K562 (cell line): ENCODE measurements around the gene ZNF124. TPM values are rescaled to one million over a fixed set of nuclear protein-coding genes. Genes with fewer than 3 reads are reported as not detected.
A peak's percentile ranks its signal among the peaks of the same experiment; 100 is the strongest.

ENCODE experiments used
- CXXC5 ChIP-seq: fragments of 250-450 bp; sonication (Bioruptor Pico); IDR thresholded peaks from 2 replicates; pipeline ENCODE4 v1.8.0; 2022; ENCODE audit warnings: inconsistent platforms, mild to moderate bottlenecking, moderate library complexity
- DNMT1 ChIP-seq: fragments of 450-650 bp; IDR thresholded peaks from 2 replicates; pipeline ENCODE4 v1.6.1; 2016; ENCODE audit warnings: antibody characterized with exemption, mild to moderate bottlenecking
- E2F8 ChIP-seq: fragments of 450-650 bp; IDR thresholded peaks from 2 replicates; pipeline ENCODE4 v1.7.1; 2018; ENCODE audit warnings: mild to moderate bottlenecking, low read depth; ENCODE audit not compliant: partially characterized antibody
- FOXM1 ChIP-seq, 2 experiments: fragments of 450-650 bp in 1 of 2; sonication (generic) in 1 of 2; formaldehyde crosslinking in 1 of 2; IDR thresholded peaks; 2 replicates each; pipeline versions ENCODE4 v1.6.1 to v1.9.0; 2017 to 2022; ENCODE audit warnings: low read depth in 2 of 2, mild to moderate bottlenecking in 2 of 2, missing genetic modification reagents in 1 of 2, moderate library complexity in 1 of 2
- GABPA ChIP-seq: fragments of 200-800 bp; sonication (Bioruptor generic); conservative IDR thresholded peaks from 2 replicates; pipeline ENCODE4 v1.6.1; 2016; ENCODE audit warnings: low read depth, missing genetic modification characterization, missing compliant biosample characterization
- GATA2 ChIP-seq: sonication (generic); formaldehyde crosslinking; IDR thresholded peaks from 2 replicates; pipeline ENCODE4 v1.4.0; 2020; ENCODE audit warnings: mild to moderate bottlenecking, missing genetic modification reagents
- GATAD2A ChIP-seq: fragments of 450-650 bp; IDR thresholded peaks from 2 replicates; pipeline ENCODE4 v1.6.1; 2017
- KLF10 ChIP-seq: fragments of 250-450 bp; sonication (Bioruptor Pico); IDR thresholded peaks from 2 replicates; pipeline ENCODE4 v1.6.1; 2021; ENCODE audit warnings: matching md5 sums
- L3MBTL2 ChIP-seq: fragments of 450-650 bp; IDR thresholded peaks from 2 replicates; pipeline ENCODE4 v1.6.1; 2016; ENCODE audit warnings: mild to moderate bottlenecking, moderate library complexity
- MTA3 ChIP-seq: fragments of 450-650 bp; formaldehyde crosslinking; IDR thresholded peaks from 2 replicates; pipeline ENCODE4 v1.6.1; 2017; ENCODE audit warnings: mild to moderate bottlenecking, borderline replicate concordance
- NFATC3 ChIP-seq: fragments of 450-650 bp; IDR thresholded peaks from 2 replicates; pipeline ENCODE4 v1.6.1; 2017; ENCODE audit warnings: mild to moderate bottlenecking
- NFRKB ChIP-seq: fragments of 450-650 bp; IDR thresholded peaks from 2 replicates; pipeline ENCODE4 v1.6.1; 2016; ENCODE audit warnings: low read depth
- SAFB2 ChIP-seq: fragments of 200-400 bp; formaldehyde crosslinking; IDR thresholded peaks from 2 replicates; pipeline ENCODE4 v1.6.1; 2018; ENCODE audit warnings: borderline replicate concordance, low read length, low read depth, moderate library complexity; ENCODE audit not compliant: severe bottlenecking
- TSHZ1 ChIP-seq: fragments of 250-450 bp; sonication (Bioruptor Pico); IDR thresholded peaks from 2 replicates; pipeline ENCODE4 v1.4.0; 2020; ENCODE audit warnings: mild to moderate bottlenecking, moderate library complexity
- ZBTB33 ChIP-seq: sonication (generic); formaldehyde crosslinking; IDR thresholded peaks from 2 replicates; pipeline ENCODE4 v1.8.1; 2023; ENCODE audit warnings: mild to moderate bottlenecking, missing genetic modification reagents
- ZNF239 ChIP-seq: fragments of 250-450 bp; sonication (Bioruptor Pico); IDR thresholded peaks from 2 replicates; pipeline ENCODE4 v1.4.0; 2020; ENCODE audit warnings: mild to moderate bottlenecking
- ZNF398 ChIP-seq: fragments of 250-450 bp; sonication (Bioruptor Pico); IDR thresholded peaks from 2 replicates; pipeline ENCODE4 v1.8.0; 2021; ENCODE audit warnings: moderate library complexity, mild to moderate bottlenecking, inconsistent platforms
- ZNF77 ChIP-seq: fragments of 250-450 bp; sonication (Bioruptor Pico); IDR thresholded peaks from 2 replicates; pipeline ENCODE4 v1.5.0; 2020
- polyA plus RNA-seq, 8 experiments: library from polyadenylated mRNA; depleted of rRNA in 4 of 8; stranded (reverse) in 5 of 8; unstranded in 3 of 8; fragments of >200 nt; fragmentation: Nextera tagmentation in 2 of 8; fragmentation: Illumina TruSeq in 1 of 8; extraction: Ambion mirVana in 2 of 8; extraction: Trizol in 1 of 8; gene quantifications; 2 replicates each; pipeline versions ENCODE4 v1.2.1 to v1.2.3, GENCODE V29; 2011 to 2014; ENCODE audit warnings: inconsistent platforms in 1 of 8, missing spikeins in 1 of 8
- total RNA-seq, 7 experiments: library from RNA; depleted of rRNA in 6 of 7; stranded (reverse); fragments of >200 nt in 6 of 7; fragmentation: Illumina TruSeq in 2 of 7; extraction: Trizol in 2 of 7; gene quantifications; 2 replicates each; pipeline versions ENCODE4 v1.2.1 to v1.2.3, GENCODE V29; 2011 to 2021; ENCODE audit warnings: low replicate concordance in 1 of 7

ZNF124 gene
- total and polyA plus RNA-seq, 9 of the 15 experiments (the other 6 are each of a cell fraction or from before 2014, with no cell fraction given) = 7.6 to 71.5 (median 20.2) TPM

- no peak for TF ChIP-seq ZNF398 (CRISPR knock-in tag)
- peak; percentile 96 for TF ChIP-seq ZBTB33 (CRISPR knock-in tag)
- TF ChIP-seq FOXM1 (IDR thresholded peaks at IDR 0.05; ENCODE audit: low read depth) = no peak
- no peak for TF ChIP-seq FOXM1 (CRISPR knock-in tag; IDR thresholded peaks at IDR 0.05; ENCODE audit: low read depth)
- no peak for TF ChIP-seq ZNF77
- no peak for TF ChIP-seq E2F8
- TF ChIP-seq KLF10 (CRISPR knock-in tag) = no peak
- TF ChIP-seq NFRKB = peak; percentile 61; the same call in 1 of the 2 replicates
- TF ChIP-seq NFATC3 = no peak
- TF ChIP-seq L3MBTL2 = peak; percentile 95
- TF ChIP-seq CXXC5 (CRISPR knock-in tag) = peak; percentile 93
- no peak for TF ChIP-seq GATA2 (CRISPR knock-in tag)
- peak; percentile 91 for TF ChIP-seq GABPA (tag)
- TF ChIP-seq MTA3 = peak; percentile 74; the same call in 1 of the 2 replicates
- TF ChIP-seq TSHZ1 (CRISPR knock-in tag) = no peak
- no peak for TF ChIP-seq ZNF239 (CRISPR knock-in tag)
- no peak for TF ChIP-seq SAFB2
- TF ChIP-seq DNMT1 = no peak
- TF ChIP-seq GATAD2A = no peak
These were observed 59.9 kb downstream of the ZNF124 start (continued) for GRCh38 chr1:247111700-247112478.
